H1 (cell line): Measurements from ENCODE around the gene MBNL2. TPM values are rescaled to one million over a fixed set of nuclear protein-coding genes. Genes with fewer than 3 reads are reported as not detected.

ENCODE experiments used
- CTCF ChIA-PET: fragments of 300-600 bp; sonication (Branson Sonifier 250); formaldehyde crosslinking; loops from one replicate; lab custom pipeline; 2021; ENCODE audit not compliant: partially characterized antibody; lab: Charles Lee
- POLR2A ChIA-PET: fragments of 300-600 bp; sonication (Branson Sonifier 250); formaldehyde crosslinking; loops from one replicate; lab custom pipeline; 2021; ENCODE audit warnings: inconsistent platforms; ENCODE audit not compliant: partially characterized antibody; lab: Charles Lee
- DNase-seq, 2 experiments: peaks; one replicate each; pipeline versions ENCODE4 v3.0.0 to v3.0.0-alpha.2; 2010 to 2022; ENCODE audit warnings: low spot score in 2 of 2, low read depth in 1 of 2, mixed read lengths in 1 of 2
- FAIRE-seq: peaks from 2 replicates; lab custom pipeline; 2011; peaks lifted over from hg19 to GRCh38; lab: Jason Lieb, UNC
- H2AFZ ChIP-seq: 2 replicates; pipeline ENCODE4 v1.8.1; 2012; ENCODE audit warnings: low read length, inconsistent platforms
- H2AK5ac ChIP-seq: 2 replicates; pipeline ENCODE4 v1.6.1; 2013; ENCODE audit warnings: low read depth, low read length
- H2BK120ac ChIP-seq: replicated peaks from 2 replicates; pipeline ENCODE3; 2013; ENCODE audit warnings: low read depth, low read length, inconsistent platforms
- H2BK12ac ChIP-seq: 2 replicates; pipeline ENCODE4 v1.6.1; 2013; ENCODE audit warnings: low read depth, low read length
- H2BK15ac ChIP-seq: 2 replicates; pipeline ENCODE4 v1.6.1; 2013; ENCODE audit warnings: low read length
- H2BK20ac ChIP-seq: 2 replicates; pipeline ENCODE4 v1.6.1; 2013; ENCODE audit warnings: low read length
- H2BK5ac ChIP-seq: 2 replicates; pipeline ENCODE4 v1.6.1; 2013; ENCODE audit warnings: low read depth, low read length
- H3K14ac ChIP-seq: 2 replicates; pipeline ENCODE4 v1.6.1; 2013; ENCODE audit warnings: inconsistent platforms; ENCODE audit not compliant: insufficient read length
- H3K18ac ChIP-seq: 2 replicates; pipeline ENCODE4 v1.6.1; 2013; ENCODE audit warnings: low read length; ENCODE audit errors: extremely low read depth
- H3K23ac ChIP-seq: 2 replicates; pipeline ENCODE4 v1.6.1; 2013; ENCODE audit warnings: inconsistent platforms; ENCODE audit not compliant: insufficient read length
- H3K23me2 ChIP-seq: 2 replicates; pipeline ENCODE4 v1.6.1; 2013; ENCODE audit warnings: low read depth, low read length
- H3K27ac ChIP-seq: 2 replicates; pipeline ENCODE4 v1.6.1; 2011; ENCODE audit warnings: low read depth, low read length, inconsistent platforms
- H3K27me3 ChIP-seq, 4 experiments: replicated peaks in 1 of 4; 1 replicate in 1 of 4; 2 replicates in 3 of 4; pipeline versions ENCODE4 v1.6.1 to v1.8.1; 2011 to 2013; ENCODE audit warnings: low read length in 3 of 4, mild to moderate bottlenecking in 3 of 4, inconsistent platforms in 2 of 4, mixed read lengths in 2 of 4, moderate library complexity in 1 of 4; ENCODE audit not compliant: control insufficient read depth in 3 of 4, insufficient read depth in 3 of 4; ENCODE audit errors: extremely low read depth in 1 of 4
- H3K36me3 ChIP-seq, 4 experiments: 2 replicates each; pipeline versions ENCODE4 v1.6.1 to v1.8.1; 2011 to 2013; ENCODE audit warnings: mild to moderate bottlenecking in 4 of 4, low read length in 3 of 4, moderate library complexity in 2 of 4, control low read depth in 1 of 4, inconsistent platforms in 1 of 4; ENCODE audit not compliant: insufficient read depth in 4 of 4, control insufficient read depth in 2 of 4
- H3K4ac ChIP-seq: replicated peaks from 2 replicates; pipeline ENCODE3; 2013; ENCODE audit warnings: low read length, low read depth, mixed read lengths, inconsistent platforms; ENCODE audit not compliant: insufficient read length
- H3K4me1 ChIP-seq, 4 experiments: replicated peaks in 1 of 4; 1 replicate in 1 of 4; 2 replicates in 3 of 4; pipeline versions ENCODE4 v1.6.1 to v1.8.1; 2011 to 2013; ENCODE audit warnings: low read length in 3 of 4, inconsistent platforms in 2 of 4, mixed read lengths in 1 of 4; ENCODE audit not compliant: insufficient read depth in 4 of 4, control insufficient read depth in 3 of 4
- H3K4me2 ChIP-seq, 2 experiments: 2 replicates each; pipeline versions ENCODE4 v1.6.1 to v1.8.1; 2011 to 2013; ENCODE audit warnings: low read depth in 2 of 2, low read length in 2 of 2, control low read depth in 1 of 2, inconsistent platforms in 1 of 2, mild to moderate bottlenecking in 1 of 2; ENCODE audit not compliant: insufficient read depth in 1 of 2
- H3K4me3 ChIP-seq, 4 experiments: fragments of 200-600, 300-600 bp in 1 of 4; sonication (generic), shearing (Covaris generic), sonication (Bioruptor Twin) in 1 of 4; 2 replicates each; pipeline versions ENCODE4 v1.5.1 to v1.8.1; 2011 to 2016; ENCODE audit warnings: low read length in 4 of 4, low read depth in 3 of 4, control low read depth in 2 of 4, inconsistent platforms in 2 of 4, mild to moderate bottlenecking in 2 of 4, mixed read lengths in 1 of 4, moderate library complexity in 1 of 4; ENCODE audit not compliant: insufficient read depth in 2 of 4; ENCODE audit errors: extremely low read depth in 1 of 4
- H3K56ac ChIP-seq: replicated peaks from 2 replicates; pipeline ENCODE3; 2013; ENCODE audit warnings: low read depth, mild to moderate bottlenecking, mixed read lengths, low read length, inconsistent platforms; ENCODE audit not compliant: insufficient read length
- H3K79me1 ChIP-seq: 2 replicates; pipeline ENCODE4 v1.6.1; 2013; ENCODE audit warnings: low read depth, low read length, control low read depth
- H3K79me2 ChIP-seq, 2 experiments: 2 replicates each; pipeline versions ENCODE4 v1.6.1 to v1.8.1; 2012 to 2013; ENCODE audit warnings: low read length in 2 of 2, mild to moderate bottlenecking in 2 of 2, inconsistent platforms in 1 of 2; ENCODE audit not compliant: insufficient read depth in 2 of 2, control insufficient read depth in 1 of 2
- H3K9ac ChIP-seq, 4 experiments: replicated peaks in 1 of 4; 1 replicate in 1 of 4; 2 replicates in 3 of 4; pipeline versions ENCODE4 v1.6.1 to v1.8.1; 2011 to 2013; ENCODE audit warnings: low read depth in 3 of 4, low read length in 3 of 4, control low read depth in 2 of 4, mild to moderate bottlenecking in 2 of 4, moderate library complexity in 2 of 4, inconsistent platforms in 1 of 4; ENCODE audit errors: extremely low read depth in 1 of 4
- H3K9me3 ChIP-seq, 2 experiments: 2 replicates each; pipeline versions ENCODE4 v1.6.1 to v1.8.1; 2012 to 2013; ENCODE audit warnings: mild to moderate bottlenecking in 2 of 2, moderate library complexity in 2 of 2, control low read depth in 1 of 2, inconsistent platforms in 1 of 2, low read depth in 1 of 2, low read length in 1 of 2, mixed read lengths in 1 of 2; ENCODE audit not compliant: insufficient read depth in 2 of 2
- H4K20me1 ChIP-seq, 2 experiments: replicated peaks in 1 of 2; 2 replicates each; pipeline versions ENCODE3 to v1.8.1; 2011 to 2013; ENCODE audit warnings: inconsistent platforms in 2 of 2, low read length in 2 of 2, mild to moderate bottlenecking in 1 of 2; ENCODE audit not compliant: insufficient read depth in 2 of 2, control insufficient read depth in 1 of 2
- H4K5ac ChIP-seq: 2 replicates; pipeline ENCODE4 v1.6.1; 2013; ENCODE audit warnings: low read length, low read depth, mixed read lengths, inconsistent platforms; ENCODE audit not compliant: insufficient read length
- H4K8ac ChIP-seq: 2 replicates; pipeline ENCODE4 v1.8.0; 2013; ENCODE audit warnings: mild to moderate bottlenecking, moderate library complexity, low read length, inconsistent platforms; ENCODE audit not compliant: insufficient read depth; ENCODE audit errors: extremely low read depth
- H4K91ac ChIP-seq: replicated peaks from 2 replicates; pipeline ENCODE3; 2013; ENCODE audit warnings: low read length, mixed read lengths, inconsistent platforms; ENCODE audit not compliant: insufficient read length
- BACH1 ChIP-seq: IDR thresholded peaks from 2 replicates; pipeline ENCODE4 v1.6.1; 2012; ENCODE audit warnings: low read length, improper control_type of control experiment
- CHD2 ChIP-seq: IDR thresholded peaks from 2 replicates; pipeline ENCODE4 v1.6.1; 2012; ENCODE audit warnings: low read length, improper control_type of control experiment
- SAP30 ChIP-seq: fragments of 300-600 bp; sonication (generic); IDR thresholded peaks from 2 replicates; pipeline ENCODE4 v1.7.1; 2012; ENCODE audit warnings: low read length, moderate library complexity, mild to moderate bottlenecking, inconsistent platforms; ENCODE audit not compliant: insufficient read depth, insufficient replicate concordance
- SIN3A ChIP-seq, 2 experiments: IDR thresholded peaks in 1 of 2; conservative IDR thresholded peaks in 1 of 2; 2 replicates each; pipeline ENCODE4 v1.6.1; 2011 to 2012; ENCODE audit warnings: low read length in 2 of 2, improper control_type of control experiment in 1 of 2, low read depth in 1 of 2, mild to moderate bottlenecking in 1 of 2
- SP4 ChIP-seq: IDR thresholded peaks from 2 replicates; pipeline ENCODE4 v1.6.1; 2012; ENCODE audit warnings: low read length, inconsistent platforms
- SUZ12 ChIP-seq: fragments of 200-600 bp; sonication (generic); IDR thresholded peaks from 2 replicates; pipeline ENCODE4 v1.6.1; 2012; ENCODE audit warnings: mild to moderate bottlenecking, inconsistent platforms, low read length, moderate library complexity, mixed read lengths
- YY1 ChIP-seq: IDR thresholded peaks from 2 replicates; pipeline ENCODE4 v1.6.1; 2011; ENCODE audit warnings: low read depth, mild to moderate bottlenecking, low read length
- ZNF274 ChIP-seq: IDR thresholded peaks from 2 replicates; pipeline ENCODE4 v1.7.0; 2012; ENCODE audit warnings: low read length, borderline replicate concordance; ENCODE audit errors: extremely low read depth
- WGBS, 2 experiments: shearing (Covaris generic) in 1 of 2; methylation state at CpG; one replicate each; pipeline versions ENCODE4 v1.1.6 to v1.1.7; 2013 to 2015; ENCODE audit warnings: low lambda C conversion rate in 2 of 2, mixed read lengths in 2 of 2, inconsistent platforms in 1 of 2, low coverage in 1 of 2, missing lambda C conversion rate in 1 of 2; ENCODE audit not compliant: insufficient replicate concordance in 2 of 2, insufficient coverage in 1 of 2, insufficient read length in 1 of 2; ENCODE audit errors: extremely low coverage in 1 of 2, missing lambda C conversion rate in 1 of 2; 5-methylcytosine and 5-hydroxymethylcytosine counted together
- polyA plus RNA-seq, 7 experiments: library from polyadenylated mRNA; depleted of rRNA in 3 of 7; stranded (reverse) in 5 of 7; unstranded in 2 of 7; fragments of >200 nt in 5 of 7; fragments of 200-250 nt in 2 of 7; gene quantifications; 1 replicate in 5 of 7; 2 replicates in 1 of 7; 4 replicates in 1 of 7; pipeline versions ENCODE4 v1.2.1 to v1.2.3, GENCODE V29; 2011 to 2013; ENCODE audit warnings: missing spikeins in 2 of 7, mixed read lengths in 2 of 7
- total RNA-seq: library from RNA; stranded (reverse); fragmentation: NEBNext Ultra II Directional; extraction: Animal tissue kit (Norgen Biotek cat#: 25700); gene quantifications from 2 replicates; pipeline ENCODE4 v1.2.1, GENCODE V29; 2021
- TF ChIP-seq, protein P1 (sequence below): IDR thresholded peaks from 2 replicates; pipeline ENCODE4 v1.6.1; 2011; ENCODE audit warnings: low read depth, mild to moderate bottlenecking, low read length; ENCODE audit not compliant: insufficient read depth

MBNL2 gene
- total and polyA plus RNA-seq, 2 of the 8 experiments (the other 6 are each of a cell fraction or from before 2014, with no cell fraction given), result 1.0 to 2.6 TPM

DNA sequence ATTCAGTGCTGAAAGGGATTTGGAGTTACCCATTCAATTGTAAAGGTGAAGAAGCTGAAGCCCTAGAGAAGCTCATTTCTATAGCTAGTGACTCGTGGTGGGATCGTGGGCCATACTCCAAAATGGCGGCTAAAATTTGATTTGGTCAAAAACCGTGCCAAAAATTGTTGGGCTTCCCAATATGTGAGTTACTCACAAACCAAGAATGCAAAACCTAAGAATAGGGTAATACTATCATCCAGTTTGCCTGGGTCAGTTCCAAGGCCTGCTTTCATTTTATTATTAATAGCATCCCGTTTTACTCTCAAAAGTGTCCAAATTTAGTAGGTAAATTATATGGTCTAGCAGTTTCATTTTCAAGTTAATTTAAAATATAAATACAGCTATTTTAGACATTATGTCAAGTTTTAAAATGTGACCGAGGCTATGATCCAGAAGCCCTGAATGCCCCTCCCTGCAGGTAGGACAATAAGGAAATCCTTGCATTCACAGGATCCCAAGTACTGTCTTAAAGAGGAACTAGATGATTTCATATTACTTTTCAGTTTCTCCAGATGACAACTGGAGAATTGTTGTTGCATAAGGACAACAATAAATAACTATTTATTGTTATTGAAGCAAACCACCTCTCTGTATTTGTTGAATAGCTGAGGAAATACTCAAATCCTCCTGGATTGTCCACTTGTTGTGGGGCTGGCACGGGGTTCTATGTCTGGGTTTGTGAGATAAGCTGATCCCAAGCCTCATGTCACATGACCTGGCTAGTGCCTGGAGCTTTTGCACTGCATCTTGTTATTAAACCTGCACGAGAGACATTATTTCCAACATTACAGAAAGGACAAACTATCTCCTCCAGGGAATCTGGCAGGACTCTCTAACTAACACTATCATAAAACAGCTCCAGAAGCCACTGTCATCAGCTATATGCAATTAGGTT, 200.3 kb downstream of the MBNL2 start:
- H2BK120ac ChIP-seq, result no peak overlapping the region
- no peak overlapping the region for H3K4me3 ChIP-seq
- no peak overlapping the region for H3K23ac ChIP-seq
- H3K14ac ChIP-seq, result no peak overlapping the region
- no peak overlapping the region for H2BK20ac ChIP-seq
- POLR2A ChIA-PET, result no interaction called here
- no peaks in the 10 kb centered on the region for H3K36me3 ChIP-seq
- no peak for TF ChIP-seq SP4
- TF ChIP-seq, protein P1, sequence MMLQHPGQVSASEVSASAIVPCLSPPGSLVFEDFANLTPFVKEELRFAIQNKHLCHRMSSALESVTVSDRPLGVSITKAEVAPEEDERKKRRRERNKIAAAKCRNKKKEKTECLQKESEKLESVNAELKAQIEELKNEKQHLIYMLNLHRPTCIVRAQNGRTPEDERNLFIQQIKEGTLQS, result no peak
- TF ChIP-seq BACH1, result no peak
- no peak for TF ChIP-seq SUZ12
- no peak for TF ChIP-seq CHD2
- TF ChIP-seq YY1, result no peak
- TF ChIP-seq SAP30, result no peak
- no peak for TF ChIP-seq ZNF274
- TF ChIP-seq SIN3A (conservative IDR thresholded peaks at IDR 0.05 in 1 of 2, IDR thresholded peaks at IDR 0.05 in 1 of 2; ENCODE audit: low read depth in 1 of 2, low read length in 2 of 2), result no peak
- peaks cover 0 to 1% (median 0%) of the 10 kb centered on the region in 4 experiments; a peak in 1 of 7 replicates for H3K27me3 ChIP-seq
- H3K56ac ChIP-seq, result no peak overlapping the region
- H2BK15ac ChIP-seq, result no peak overlapping the region
- no peaks in the 10 kb centered on the region; a peak in 1 of 4 replicates for H3K9me3 ChIP-seq
- H3K4ac ChIP-seq, result no peak overlapping the region
- H4K8ac ChIP-seq, result no peak overlapping the region
- CTCF ChIA-PET, result interaction anchor here (0.6 to 0.8 kb wide), 2 partner anchors 25 to 301 kb away, joined by 3 read pairs; no protein-coding TSS in a partner anchor
- H2AK5ac ChIP-seq, result no peak overlapping the region
- H2AFZ ChIP-seq, result no peak overlapping the region
- FAIRE-seq (no peak), DNase-seq (no peak)
- H3K9ac ChIP-seq, result no peak overlapping the region
- H2BK5ac ChIP-seq, result no peak overlapping the region
- no peaks in the 10 kb centered on the region for H3K23me2 ChIP-seq
- H4K20me1 ChIP-seq, result no peaks in the 10 kb centered on the region
- no peaks in the 10 kb centered on the region for H3K79me2 ChIP-seq
- no peak overlapping the region for H3K4me2 ChIP-seq
- H3K18ac ChIP-seq, result no peak overlapping the region
- H3K79me1 ChIP-seq, result no peaks in the 10 kb centered on the region
- no peak overlapping the region for H4K91ac ChIP-seq
- H3K27ac ChIP-seq, result no peak overlapping the region
- H2BK12ac ChIP-seq, result no peak overlapping the region
- H4K5ac ChIP-seq, result no peak overlapping the region
- H3K4me1 ChIP-seq, result no peaks in the 10 kb centered on the region
- 91% methylated on average over 8 of the region's 8 CpGs; no CpG with 5 or more reads in 1 of the 2 experiments for WGBS, 2 experiments
